OCI-LY7 (cell line): ENCODE data around the gene NUP188. TPM values are rescaled to one million over a fixed set of nuclear protein-coding genes. Genes with fewer than 3 reads are reported as not detected.
A peak's percentile ranks its signal among the peaks of the same experiment; 100 is the strongest.

Source experiments
- BruUV-seq: library from RNA; stranded (reverse); fragments of 400-500 nt; replicated peaks from 2 replicates; lab custom pipeline; 2021; lab: Mats Ljungman, UMichigan
- CTCF ChIA-PET: fragments of 300-600 bp; sonication (Branson Sonifier 250); formaldehyde crosslinking; loops from one replicate; lab custom pipeline; 2022; ENCODE audit warnings: antibody characterized with exemption; ENCODE audit not compliant: unreplicated experiment; lab: Charles Lee
- POLR2A ChIA-PET: fragments of 300-600 bp; sonication (Branson Sonifier 250); formaldehyde crosslinking; loops from one replicate; lab custom pipeline; 2022; ENCODE audit warnings: antibody characterized with exemption; lab: Charles Lee
- DNase-seq: peaks from one replicate; pipeline ENCODE4 v3.0.0-alpha.2; 2015; ENCODE audit warnings: low spot score
- H2AFZ ChIP-seq: fragments of 200-600 bp; sonication (generic), shearing (Covaris generic); 2 replicates; pipeline ENCODE4 v1.6.1; 2014; ENCODE audit warnings: mild to moderate bottlenecking, antibody characterized with exemption, low read length, moderate library complexity
- H3K27ac ChIP-seq: fragments of 200-600 bp; sonication (generic); 2 replicates; pipeline ENCODE4 v1.5.1; 2014; ENCODE audit warnings: mixed run types, low read depth, mild to moderate bottlenecking, moderate library complexity, low read length, inconsistent platforms; ENCODE audit not compliant: poor library complexity, severe bottlenecking
- H3K36me3 ChIP-seq: fragments of 200-600 bp; sonication (generic); 2 replicates; pipeline ENCODE4 v1.6.1; 2014; ENCODE audit warnings: mild to moderate bottlenecking, antibody characterized with exemption, low read length, moderate library complexity, mixed read lengths; ENCODE audit not compliant: insufficient read depth
- H3K4me1 ChIP-seq: fragments of 200-600 bp; sonication (generic); 2 replicates; pipeline ENCODE4 v1.5.1; 2014; ENCODE audit warnings: mild to moderate bottlenecking, low read length; ENCODE audit not compliant: insufficient read depth, poor library complexity, severe bottlenecking
- H3K4me2 ChIP-seq: fragments of 200-600 bp; sonication (generic); 2 replicates; pipeline ENCODE4 v1.6.1; 2014; ENCODE audit warnings: mild to moderate bottlenecking, low read length
- H3K4me3 ChIP-seq: fragments of 200-600 bp; sonication (generic); 2 replicates; pipeline ENCODE4 v1.5.1; 2014; ENCODE audit warnings: mild to moderate bottlenecking, low read depth, low read length; ENCODE audit not compliant: poor library complexity, severe bottlenecking
- H3K79me2 ChIP-seq: fragments of 200-600 bp; sonication (generic); 2 replicates; pipeline ENCODE4 v1.6.1; 2016; ENCODE audit warnings: low read depth, mild to moderate bottlenecking, low read length, moderate library complexity, mixed read lengths; ENCODE audit not compliant: insufficient read depth
- H3K9me2 ChIP-seq: fragments of 200-600 bp; sonication (generic); 2 replicates; pipeline ENCODE4 v1.6.1; 2016; ENCODE audit warnings: mild to moderate bottlenecking, low read length, mixed read lengths; ENCODE audit not compliant: insufficient read depth
- H3K9me3 ChIP-seq: fragments of 200-600 bp; sonication (generic); 2 replicates; pipeline ENCODE4 v1.6.1; 2014; ENCODE audit warnings: mild to moderate bottlenecking, mixed run types, low read length, mixed read lengths
- H4K20me1 ChIP-seq: fragments of 200-600 bp; sonication (generic); 2 replicates; pipeline ENCODE4 v1.6.1; 2014; ENCODE audit warnings: mild to moderate bottlenecking, antibody characterized with exemption, low read length, moderate library complexity, mixed read lengths; ENCODE audit not compliant: insufficient read depth
- CTCF ChIP-seq: fragments of 200-600 bp; sonication (generic); conservative IDR thresholded peaks from 2 replicates; pipeline ENCODE4 v1.5.1; 2014; ENCODE audit warnings: mild to moderate bottlenecking, antibody characterized with exemption, low read length, moderate library complexity, mixed read lengths
- EZH2phosphoT487 ChIP-seq: fragments of 200-600 bp; sonication (generic); IDR thresholded peaks from 2 replicates; pipeline ENCODE4 v1.6.1; 2018; ENCODE audit warnings: low read depth, borderline replicate concordance, mild to moderate bottlenecking, mixed run types, antibody characterized with exemption, low read length, moderate library complexity, mixed read lengths
- intact Hi-C: fragments of 100-400 bp; cut with micrococcal nuclease; formaldehyde crosslinking; loops from one replicate; pipeline ENCODE4 v1.10.0; 2022; ENCODE audit not compliant: unreplicated experiment
- total RNA-seq, 2 experiments: library from RNA; depleted of rRNA in 1 of 2; stranded (reverse); fragments of >200 nt in 1 of 2; shearing (Covaris generic) in 1 of 2; gene quantifications; 2 replicates each; pipeline ENCODE4 v1.2.3, GENCODE V29; 2014 to 2022

Gene NUP188
- total RNA-seq, 2 experiments from 2014 or later, result 73.6 to 83.8 TPM

GRCh38 chr9:128920381-128921058 is 27.0 kb upstream of the NUP188 start, which contains the start of gene PHYHD1:
TSS of gene PHYHD1 (plus strand) at chr9:128920982. CDS start at chr9:128922324, 1,342 bp downstream.
- Histone ChIP-seq H3K9me2 (no peaks in the 10 kb centered on the region), H3K79me2 (peaks cover 5% of the 10 kb centered on the region; the same call in 1 of the 2 replicates), H3K4me3 (peak within 1 kb of the TSS; percentile 79), H3K9me3 (no peaks in the 10 kb centered on the region), H3K4me1 (peaks cover 33% of the 10 kb centered on the region), H3K36me3 (peaks cover 38% of the 10 kb centered on the region; the same call in 1 of the 2 replicates), H3K27ac (peak within 1 kb of the TSS; percentile 98), H2AFZ (peak within 1 kb of the TSS; percentile 37), H3K4me2 (peak within 1 kb of the TSS; percentile 97), H4K20me1 (no peaks in the 10 kb centered on the region)
- intact Hi-C loops, result loop anchor here (1.0 to 10.0 kb wide), 5 partner anchors 18 to 368 kb away; partner anchors contain the start of genes KYAT1, SPTAN1 and ZDHHC12
- BruUV-seq, result no TSS peak
- CTCF ChIA-PET, result interaction anchor here (1.2 kb wide), 1 partner anchor 38 kb away, joined by 4 read pairs; the partner anchor contains the start of genes KYAT1 and LRRC8A
- POLR2A ChIA-PET, result interaction anchor here (0.7 to 1.4 kb wide), 6 partner anchors 8 to 45 kb away, joined by 3 to 4 read pairs (median 3); no protein-coding TSS in a partner anchor
- peak; percentile 87 for DNase-seq
- TF ChIP-seq EZH2phosphoT487 (no peak), CTCF (no peak)

DNA sequence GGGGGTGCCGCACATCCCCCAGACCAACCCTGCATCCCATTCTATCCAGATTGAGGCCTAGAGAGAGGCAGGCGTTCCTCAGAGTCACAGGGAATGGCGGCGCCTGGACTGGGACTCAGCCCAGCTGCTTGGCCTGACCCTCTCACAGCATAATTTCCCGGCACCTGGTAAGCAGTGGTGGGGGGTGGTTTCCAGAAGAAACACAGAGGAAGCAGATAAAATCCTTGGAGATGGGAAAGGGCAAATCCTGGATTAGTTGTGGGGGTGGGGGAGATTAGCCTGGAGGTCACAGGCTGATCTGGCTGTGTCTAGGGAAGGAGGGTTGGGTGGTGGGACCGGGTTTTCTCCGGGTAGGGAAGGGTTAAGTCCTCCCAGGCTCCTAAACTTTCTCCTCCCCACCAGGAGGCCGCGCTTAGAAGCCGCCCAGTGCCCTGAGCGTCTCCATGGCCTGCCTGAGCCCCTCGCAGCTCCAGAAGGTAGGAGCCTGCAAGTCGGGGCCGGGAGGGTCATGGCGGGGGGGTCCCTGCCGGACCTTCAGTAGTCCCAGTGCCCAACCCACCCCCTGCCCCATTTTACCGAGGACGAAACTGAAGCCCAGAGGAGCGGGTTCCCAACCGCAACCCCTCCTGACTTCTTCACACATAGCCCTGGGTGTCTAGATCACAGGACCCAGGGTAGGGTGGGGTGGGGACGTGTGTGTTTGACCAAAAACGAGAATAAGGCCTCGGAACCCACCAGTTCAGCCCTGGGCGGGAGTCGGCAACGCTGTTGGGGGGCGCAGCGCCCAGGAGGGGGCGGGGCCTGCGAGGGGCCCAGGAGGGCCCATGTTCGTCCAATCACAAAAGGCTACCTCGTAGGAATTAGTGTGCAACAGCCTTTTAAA is 25.4 kb upstream of the NUP188 start:
- H3K9me2 ChIP-seq, result no peaks in the 10 kb centered on the region
- ChIA-PET POLR2A (interaction anchor here (0.6 to 2.2 kb wide), 10 partner anchors 41 to 772 kb away, joined by 3 to 10 read pairs (median 4); partner anchors contain the start of genes KYAT1 and LRRC8A), CTCF (interaction anchor here (0.7 to 0.9 kb wide), 2 partner anchors 106 to 786 kb away, joined by 3 read pairs; partner anchors contain the start of gene SH3GLB2)
- peaks cover 5% of the 10 kb centered on the region; the same call in 1 of the 2 replicates for H3K79me2 ChIP-seq
- H4K20me1 ChIP-seq, result no peaks in the 10 kb centered on the region
- peak overlapping the region; percentile 79 for H3K4me3 ChIP-seq
- DNase-seq, result peak; percentile 86
- peaks cover 37% of the 10 kb centered on the region for H3K4me1 ChIP-seq
- intact Hi-C loops, result loop anchor here (1.0 to 10.0 kb wide), 4 partner anchors 20 to 370 kb away; partner anchors contain the start of genes SPTAN1 and ZDHHC12
- H3K36me3 ChIP-seq, result peaks cover 30% of the 10 kb centered on the region; the same call in 1 of the 2 replicates
- TSS peak; percentile 85 for BruUV-seq
- no peaks in the 10 kb centered on the region for H3K9me3 ChIP-seq
- H3K4me2 ChIP-seq, result peak overlapping the region; percentile 97
- peak overlapping the region; percentile 98 for H3K27ac ChIP-seq
- no peak for TF ChIP-seq EZH2phosphoT487
- TF ChIP-seq CTCF, result no peak
- H2AFZ ChIP-seq, result peak overlapping the region; percentile 37
